Calu3 (cell line): ENCODE measurements around the gene MTMR1. TPM values are rescaled to one million over a fixed set of nuclear protein-coding genes. Genes with fewer than 3 reads are reported as not detected.

Source experiments
- BruUV-seq: library from RNA; stranded (reverse); fragments of 400-500 nt; replicated peaks from 2 replicates; lab custom pipeline; 2021; lab: Mats Ljungman, UMichigan
- CTCF ChIA-PET: fragments of 300-600 bp; sonication (Branson Sonifier 250); formaldehyde crosslinking; loops from one replicate; lab custom pipeline; 2022; ENCODE audit warnings: antibody characterized with exemption; lab: Charles Lee
- DNase-seq: peaks from one replicate; pipeline ENCODE4 v3.0.0; 2022
- H3K27ac Mint-ChIP-seq: one replicate; pipeline ENCODE4 v1.8.0; 2022; ENCODE audit warnings: mixed read lengths; ENCODE audit not compliant: unreplicated experiment
- H3K27me3 Mint-ChIP-seq: one replicate; pipeline ENCODE4 v1.8.0; 2022; ENCODE audit warnings: mixed read lengths; ENCODE audit not compliant: unreplicated experiment
- H3K36me3 Mint-ChIP-seq: one replicate; pipeline ENCODE4 v1.8.0; 2022; ENCODE audit warnings: mild to moderate bottlenecking, moderate library complexity, mixed read lengths; ENCODE audit not compliant: insufficient read depth, unreplicated experiment
- H3K4me1 Mint-ChIP-seq: one replicate; pipeline ENCODE4 v1.8.0; 2022; ENCODE audit warnings: mild to moderate bottlenecking, low read depth, mixed read lengths; ENCODE audit not compliant: unreplicated experiment
- H3K4me3 Mint-ChIP-seq: one replicate; pipeline ENCODE4 v1.8.0; 2022; ENCODE audit warnings: mild to moderate bottlenecking, low read depth, moderate library complexity, mixed read lengths; ENCODE audit not compliant: unreplicated experiment
- H3K9me3 Mint-ChIP-seq: one replicate; pipeline ENCODE4 v1.8.0; 2022; ENCODE audit warnings: low read depth, mixed read lengths; ENCODE audit not compliant: unreplicated experiment
- CTCF ChIP-seq: fragments of 200-600 bp; IDR thresholded peaks from one replicate; pipeline ENCODE4 v1.8.0; 2022; ENCODE audit warnings: antibody characterized with exemption; ENCODE audit not compliant: unreplicated experiment
- intact Hi-C: fragments of 100-400 bp; cut with micrococcal nuclease; formaldehyde crosslinking; loops from one replicate; pipeline ENCODE4 v1.10.0; 2022; ENCODE audit not compliant: unreplicated experiment
- total RNA-seq: library from RNA; stranded (reverse); gene quantifications from 2 replicates; pipeline ENCODE4 v1.2.3, GENCODE V29; 2022

Gene MTMR1
- total RNA-seq, 1 experiment from 2014 or later = 49.1 TPM

DNA sequence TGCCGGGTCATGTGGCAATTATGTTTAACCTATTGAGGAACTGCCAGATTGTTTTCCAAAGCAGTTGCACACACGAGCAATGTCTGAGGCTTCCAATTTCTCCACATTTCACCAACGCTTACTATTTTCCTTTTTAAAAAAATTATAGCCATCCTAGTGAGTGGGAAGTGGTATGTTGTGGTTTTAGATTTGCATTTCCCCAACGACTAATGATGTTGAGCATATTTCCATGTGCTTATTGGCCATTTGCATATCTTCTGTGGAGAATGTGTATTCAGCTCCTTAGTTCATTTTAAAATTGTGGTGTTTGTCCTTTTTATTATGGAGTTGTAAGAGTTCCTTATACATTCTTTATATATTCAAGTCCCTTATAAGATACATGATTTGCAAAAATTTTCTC, 60.2 kb downstream of the MTMR1 start:
- no peaks in the 10 kb centered on the region for H3K9me3 Mint-ChIP-seq
- H3K27ac Mint-ChIP-seq = no peak overlapping the region
- H3K27me3 Mint-ChIP-seq = no peaks in the 10 kb centered on the region
- intact Hi-C loops = no loop called here
- BruUV-seq = no TSS peak
- CTCF ChIA-PET = no interaction called here
- no peak overlapping the region for H3K4me3 Mint-ChIP-seq
- H3K4me1 Mint-ChIP-seq = no peaks in the 10 kb centered on the region
- no peak for TF ChIP-seq CTCF
- peaks cover 7% of the 10 kb centered on the region for H3K36me3 Mint-ChIP-seq
- no peak for DNase-seq

GRCh38 chrX:150753968-150754367, 60.8 kb downstream of the MTMR1 start:
- no TSS peak for BruUV-seq
- no peak overlapping the region for H3K4me3 Mint-ChIP-seq
- intact Hi-C loops = no loop called here
- H3K36me3 Mint-ChIP-seq = peaks cover 9% of the 10 kb centered on the region
- no peak for TF ChIP-seq CTCF
- H3K4me1 Mint-ChIP-seq = no peaks in the 10 kb centered on the region
- no peaks in the 10 kb centered on the region for H3K27me3 Mint-ChIP-seq
- H3K27ac Mint-ChIP-seq = no peak overlapping the region
- H3K9me3 Mint-ChIP-seq = no peaks in the 10 kb centered on the region
- no peak for DNase-seq
- CTCF ChIA-PET = no interaction called here

GRCh38 chrX:150757371-150757770, 64.2 kb downstream of the MTMR1 start:
- DNase-seq = no peak
- no TSS peak for BruUV-seq
- Mint-ChIP-seq H3K4me3 (no peak overlapping the region), H3K9me3 (no peaks in the 10 kb centered on the region), H3K27ac (no peak overlapping the region), H3K27me3 (no peaks in the 10 kb centered on the region), H3K4me1 (no peaks in the 10 kb centered on the region), H3K36me3 (peaks cover 5% of the 10 kb centered on the region)
- CTCF ChIA-PET = no interaction called here
- intact Hi-C loops = no loop called here
- TF ChIP-seq CTCF = no peak

GRCh38 chrX:150759568-150760416, 66.6 kb downstream of the MTMR1 start:
- no peaks in the 10 kb centered on the region for H3K4me1 Mint-ChIP-seq
- intact Hi-C loops = no loop called here
- TF ChIP-seq CTCF = no peak
- no peaks in the 10 kb centered on the region for H3K27me3 Mint-ChIP-seq
- CTCF ChIA-PET = no interaction called here
- no peak overlapping the region for H3K4me3 Mint-ChIP-seq
- H3K27ac Mint-ChIP-seq = no peak overlapping the region
- no peaks in the 10 kb centered on the region for H3K9me3 Mint-ChIP-seq
- no peak for DNase-seq
- no TSS peak for BruUV-seq
- peaks cover 23% of the 10 kb centered on the region for H3K36me3 Mint-ChIP-seq
